ENCODE measurements around the gene HTRA2. TPM values are rescaled to one million over a fixed set of nuclear protein-coding genes. Genes with fewer than 3 reads are reported as not detected.
A peak's percentile ranks its signal among the peaks of the same experiment; 100 is the strongest.

HTRA2 gene
- total and polyA plus RNA-seq, 9 of the 15 experiments (the other 6 are each of a cell fraction or from before 2014, with no cell fraction given): 54.2 to 71.2 (median 65.8) TPM

GRCh38 chr2:74553892-74554819 lies 24.4 kb downstream of the HTRA2 start, which contains the start of the genes DOK1 and LOXL3 (continued):
- TF ChIP-seq SPI1 (IDR thresholded peaks at IDR 0.05; ENCODE audit: borderline replicate concordance, low read depth, low read length) (peak; percentile 7; the same call in 1 of the 2 replicates), MYC (IDR thresholded peaks at IDR 0.05; ENCODE audit: low read depth, low read length) (peak; percentile 27; the same call in 1 of the 2 replicates), MYC (CRISPR knock-in tag; IDR thresholded peaks at IDR 0.05; ENCODE audit: borderline replicate concordance, low read depth) (no peak), ZNF668 (CRISPR knock-in tag; IDR thresholded peaks at IDR 0.05) (no peak), TEAD1 (CRISPR knock-in tag; IDR thresholded peaks at IDR 0.05) (peak in 1 of 2 experiments; percentile 2; a peak in 1 of 4 replicates), MTA1 (IDR thresholded peaks at IDR 0.05; ENCODE audit: borderline replicate concordance) (peak; percentile 77), ZFP1 (CRISPR knock-in tag; IDR thresholded peaks at IDR 0.05) (no peak), RB1 (IDR thresholded peaks at IDR 0.05; ENCODE audit: low read depth) (peak; percentile 97), E2F8 (IDR thresholded peaks at IDR 0.05; ENCODE audit: low read depth, partially characterized antibody) (peak; percentile 95), NCOA1 (IDR thresholded peaks at IDR 0.05; ENCODE audit: low read depth) (peak; percentile 99), YY1 (IDR thresholded peaks at IDR 0.05; ENCODE audit: borderline replicate concordance in 1 of 3, control insufficient read depth in 1 of 3, extremely low read depth in 1 of 3, insufficient read depth in 3 of 3, insufficient read length in 1 of 3, insufficient replicate concordance in 2 of 3, low read depth in 1 of 3, low read length in 2 of 3) (peak; percentile 22 to 77 (median 67)), NFRKB (IDR thresholded peaks at IDR 0.05; ENCODE audit: low read depth) (peak; percentile 49; the same call in 1 of the 2 replicates), POLR2G (IDR thresholded peaks at IDR 0.05; ENCODE audit: low read depth, low read length) (peak; percentile 71), E2F3 (CRISPR knock-in tag; IDR thresholded peaks at IDR 0.05) (peak; percentile 85; the same call in 1 of the 2 replicates), CHD4 (IDR thresholded peaks at IDR 0.05; ENCODE audit: insufficient read depth, insufficient replicate concordance, low read depth, low read length, poor library complexity, severe bottlenecking) (no peak), FOSL1 (tag; conservative IDR thresholded peaks at IDR 0.05) (peak; percentile 67), ZNF24 (IDR thresholded peaks at IDR 0.05) (no peak), MAX (CRISPR knock-in tag; IDR thresholded peaks at IDR 0.05) (no peak; the same call in 1 of the 2 replicates)
- TF ChIP-seq, protein P1, sequence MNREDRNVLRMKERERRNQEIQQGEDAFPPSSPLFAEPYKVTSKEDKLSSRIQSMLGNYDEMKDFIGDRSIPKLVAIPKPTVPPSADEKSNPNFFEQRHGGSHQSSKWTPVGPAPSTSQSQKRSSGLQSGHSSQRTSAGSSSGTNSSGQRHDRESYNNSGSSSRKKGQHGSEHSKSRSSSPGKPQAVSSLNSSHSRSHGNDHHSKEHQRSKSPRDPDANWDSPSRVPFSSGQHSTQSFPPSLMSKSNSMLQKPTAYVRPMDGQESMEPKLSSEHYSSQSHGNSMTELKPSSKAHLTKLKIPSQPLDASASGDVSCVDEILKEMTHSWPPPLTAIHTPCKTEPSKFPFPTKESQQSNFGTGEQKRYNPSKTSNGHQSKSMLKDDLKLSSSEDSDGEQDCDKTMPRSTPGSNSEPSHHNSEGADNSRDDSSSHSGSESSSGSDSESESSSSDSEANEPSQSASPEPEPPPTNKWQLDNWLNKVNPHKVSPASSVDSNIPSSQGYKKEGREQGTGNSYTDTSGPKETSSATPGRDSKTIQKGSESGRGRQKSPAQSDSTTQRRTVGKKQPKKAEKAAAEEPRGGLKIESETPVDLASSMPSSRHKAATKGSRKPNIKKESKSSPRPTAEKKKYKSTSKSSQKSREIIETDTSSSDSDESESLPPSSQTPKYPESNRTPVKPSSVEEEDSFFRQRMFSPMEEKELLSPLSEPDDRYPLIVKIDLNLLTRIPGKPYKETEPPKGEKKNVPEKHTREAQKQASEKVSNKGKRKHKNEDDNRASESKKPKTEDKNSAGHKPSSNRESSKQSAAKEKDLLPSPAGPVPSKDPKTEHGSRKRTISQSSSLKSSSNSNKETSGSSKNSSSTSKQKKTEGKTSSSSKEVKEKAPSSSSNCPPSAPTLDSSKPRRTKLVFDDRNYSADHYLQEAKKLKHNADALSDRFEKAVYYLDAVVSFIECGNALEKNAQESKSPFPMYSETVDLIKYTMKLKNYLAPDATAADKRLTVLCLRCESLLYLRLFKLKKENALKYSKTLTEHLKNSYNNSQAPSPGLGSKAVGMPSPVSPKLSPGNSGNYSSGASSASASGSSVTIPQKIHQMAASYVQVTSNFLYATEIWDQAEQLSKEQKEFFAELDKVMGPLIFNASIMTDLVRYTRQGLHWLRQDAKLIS (CRISPR knock-in tag; IDR thresholded peaks at IDR 0.05): peak; percentile 23; the same call in 1 of the 2 replicates

Data from K562 (cell line).